NCI-H2171 treated with DMSO at 0.1 percent for 48 hours (cell line): ENCODE measurements around the gene POLA2.
"Not testable (repeated sequence)": the region's sequence is repeated elsewhere in the genome, so short reads cannot be mapped to it uniquely, and the experiment has no call there.

Source experiments
- DNase-seq: peaks from one replicate; lab custom pipeline; 2025; lab: John Stamatoyannopoulos, UW

Gene POLA2, protein sequence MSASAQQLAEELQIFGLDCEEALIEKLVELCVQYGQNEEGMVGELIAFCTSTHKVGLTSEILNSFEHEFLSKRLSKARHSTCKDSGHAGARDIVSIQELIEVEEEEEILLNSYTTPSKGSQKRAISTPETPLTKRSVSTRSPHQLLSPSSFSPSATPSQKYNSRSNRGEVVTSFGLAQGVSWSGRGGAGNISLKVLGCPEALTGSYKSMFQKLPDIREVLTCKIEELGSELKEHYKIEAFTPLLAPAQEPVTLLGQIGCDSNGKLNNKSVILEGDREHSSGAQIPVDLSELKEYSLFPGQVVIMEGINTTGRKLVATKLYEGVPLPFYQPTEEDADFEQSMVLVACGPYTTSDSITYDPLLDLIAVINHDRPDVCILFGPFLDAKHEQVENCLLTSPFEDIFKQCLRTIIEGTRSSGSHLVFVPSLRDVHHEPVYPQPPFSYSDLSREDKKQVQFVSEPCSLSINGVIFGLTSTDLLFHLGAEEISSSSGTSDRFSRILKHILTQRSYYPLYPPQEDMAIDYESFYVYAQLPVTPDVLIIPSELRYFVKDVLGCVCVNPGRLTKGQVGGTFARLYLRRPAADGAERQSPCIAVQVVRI

DNA sequence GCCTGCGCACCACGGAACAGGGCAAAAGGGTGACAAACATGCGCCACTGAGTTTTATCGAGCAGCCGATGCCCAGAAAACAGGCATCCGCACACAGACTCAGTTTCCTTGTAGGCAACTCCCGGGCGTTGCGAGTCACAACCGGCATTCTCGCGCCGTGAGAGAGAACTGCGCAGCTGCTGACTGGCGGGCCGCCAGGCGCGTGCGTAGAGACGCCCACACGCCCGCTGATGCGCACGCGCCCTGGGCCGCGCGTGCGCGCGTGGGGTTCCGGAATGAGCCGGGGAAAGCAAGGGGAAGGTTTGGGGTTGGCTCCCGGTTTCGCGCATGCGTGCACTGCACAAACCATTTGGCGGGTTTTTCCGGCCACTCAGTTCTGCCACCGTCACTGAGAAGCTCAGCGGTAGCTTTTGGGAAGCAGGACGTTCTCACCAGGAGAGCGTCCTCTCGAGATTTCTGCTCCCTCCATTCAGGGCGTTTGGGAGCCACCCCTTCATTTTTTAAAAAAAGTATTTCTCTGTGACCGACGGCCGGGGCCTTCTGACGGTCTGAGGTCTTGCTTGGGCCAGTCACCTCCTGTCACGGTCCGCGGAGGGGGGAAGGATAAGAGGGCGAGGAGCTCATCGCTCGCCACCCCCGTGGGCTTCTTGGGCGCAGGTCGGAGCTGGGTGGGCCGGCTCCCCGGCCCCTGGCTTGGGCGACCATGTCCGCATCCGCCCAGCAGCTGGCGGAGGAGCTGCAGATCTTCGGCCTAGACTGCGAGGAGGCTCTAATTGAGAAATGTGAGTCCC is at the start of gene POLA2:
POLA2 (plus strand) TSS at position 372 of the 790 bp plus-strand sequence; CDS start at position 703, 331 bp downstream.
- DNase-seq, result peak; percentile 95

DNA sequence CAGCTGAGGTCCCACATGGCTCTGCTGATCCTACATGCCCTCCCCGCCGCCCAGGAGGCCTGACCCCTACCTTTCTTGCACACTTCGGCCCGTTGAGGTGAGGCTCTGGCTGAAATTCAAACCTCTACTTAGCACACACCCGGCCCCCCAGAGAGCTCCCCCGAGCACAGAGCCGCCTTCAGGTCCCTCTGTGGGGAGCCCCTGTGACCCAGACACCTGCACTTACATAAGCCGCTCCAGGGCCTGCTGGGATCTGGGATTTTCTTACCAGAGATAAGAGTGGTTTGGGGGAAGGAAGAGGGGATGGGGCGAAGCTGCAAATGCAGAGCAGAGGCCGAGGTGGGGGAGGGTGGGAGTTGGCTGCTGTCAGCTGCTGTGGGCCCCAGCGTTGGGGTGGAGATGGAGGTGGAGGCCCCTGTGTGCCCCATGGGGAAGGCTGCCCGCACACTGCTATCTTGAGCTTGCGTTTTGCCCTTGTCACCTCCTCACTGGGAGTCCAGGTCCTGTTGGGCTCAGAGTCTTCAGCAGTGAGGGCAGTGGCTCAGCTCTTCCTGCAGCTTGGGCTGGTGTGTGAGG is 49.4 kb upstream of the POLA2 start:
- DNase-seq, result no peak

DNA sequence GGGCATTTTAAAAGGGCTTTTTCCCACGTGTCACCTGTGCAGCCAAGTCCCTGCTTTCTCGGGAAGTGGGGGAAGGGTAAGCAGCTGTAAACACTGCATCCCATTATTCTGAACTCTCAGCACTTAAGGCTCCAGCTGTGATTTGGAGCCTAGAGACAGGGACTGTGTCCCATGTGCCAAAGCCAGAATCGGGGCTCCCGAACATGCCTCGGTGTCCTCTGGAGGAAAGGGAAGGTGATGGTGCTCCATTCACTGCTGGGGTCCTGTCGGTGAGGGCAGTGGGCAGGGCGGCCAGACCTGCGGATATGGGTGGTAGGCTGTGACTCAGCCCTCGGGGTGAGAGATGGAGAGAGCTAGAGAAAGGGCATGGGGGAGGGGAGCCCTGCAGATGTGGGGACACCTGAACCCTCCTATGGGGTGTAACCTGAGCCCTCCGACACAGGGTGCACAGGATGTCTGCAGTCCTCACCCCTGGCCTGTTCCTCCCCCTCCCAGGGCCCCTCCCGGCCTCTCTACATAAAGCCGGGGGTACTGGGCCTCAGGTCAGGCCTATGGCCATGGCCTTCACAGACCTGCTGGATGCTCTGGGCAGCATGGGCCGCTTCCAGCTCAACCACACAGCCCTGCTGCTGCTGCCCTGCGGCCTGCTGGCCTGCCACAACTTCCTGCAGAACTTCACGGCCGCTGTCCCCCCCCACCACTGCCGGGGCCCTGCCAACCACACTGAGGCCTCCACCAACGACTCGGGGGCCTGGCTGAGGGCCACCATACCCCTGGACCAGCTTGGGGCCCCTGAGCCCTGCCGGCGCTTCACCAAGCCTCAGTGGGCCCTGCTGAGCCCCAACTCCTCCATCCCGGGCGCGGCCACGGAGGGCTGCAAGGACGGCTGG is 48.2 kb upstream of the POLA2 start:
- peak; percentile 68 for DNase-seq

DNA sequence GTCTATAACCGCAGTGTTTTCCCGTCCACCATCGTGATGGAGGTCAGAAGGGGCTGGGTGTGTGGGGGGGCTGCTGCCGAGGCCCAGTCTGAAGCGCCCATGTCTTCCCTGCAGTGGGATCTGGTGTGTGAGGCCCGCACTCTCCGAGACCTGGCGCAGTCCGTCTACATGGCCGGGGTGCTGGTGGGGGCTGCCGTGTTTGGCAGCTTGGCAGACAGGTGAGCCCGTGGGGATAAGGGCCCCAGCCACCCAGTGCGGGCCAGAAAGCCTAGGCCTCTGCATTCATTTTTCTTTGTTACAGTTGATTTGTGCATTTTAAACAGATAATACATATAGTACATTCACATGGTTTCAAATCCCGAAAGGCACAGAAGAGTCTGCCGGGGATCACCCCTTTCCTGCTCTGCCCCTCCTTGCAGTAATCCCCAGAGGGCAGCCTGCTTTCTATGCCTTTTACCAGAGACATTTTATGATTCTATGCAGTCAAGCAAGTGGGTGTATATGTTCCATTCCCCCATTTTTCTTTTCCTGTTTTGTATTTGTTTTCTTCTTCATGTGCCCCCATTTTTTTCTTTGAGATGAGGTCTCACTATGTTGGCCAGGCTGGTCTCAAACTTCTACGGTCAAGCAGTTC is 47.4 kb upstream of the POLA2 start:
- no peak for DNase-seq

DNA sequence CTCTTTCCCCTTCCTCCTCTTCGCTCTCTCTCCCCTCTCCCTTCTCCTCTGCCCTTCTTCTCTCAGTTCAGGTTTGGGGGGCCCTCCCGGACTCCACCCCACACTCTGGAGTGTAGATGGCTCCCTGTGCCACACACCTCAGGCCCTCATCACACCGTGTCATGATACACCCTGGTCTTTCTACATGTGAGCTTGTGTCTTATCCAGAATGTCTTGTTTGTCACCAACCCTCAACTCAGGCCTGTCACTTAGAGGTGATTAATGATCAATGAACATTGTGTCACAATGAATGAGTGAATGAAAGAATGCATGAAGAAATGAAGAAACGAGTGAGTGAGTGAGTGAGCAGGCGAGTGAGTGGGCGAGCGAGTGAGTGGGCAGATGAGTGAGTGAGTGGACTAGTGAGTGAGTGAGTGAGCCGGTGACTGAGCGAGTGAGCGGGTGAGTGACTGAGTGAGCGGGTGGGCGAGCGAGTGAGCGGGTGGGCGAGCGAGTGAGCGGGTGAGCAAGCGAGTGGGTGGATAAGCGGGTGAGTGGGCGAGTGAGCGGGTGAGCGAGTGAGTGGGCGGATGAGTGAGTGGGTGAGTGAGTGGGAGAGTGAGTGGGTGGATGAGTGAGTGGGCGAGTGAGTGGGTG is 46.2 kb upstream of the POLA2 start:
- no peak for DNase-seq

DNA sequence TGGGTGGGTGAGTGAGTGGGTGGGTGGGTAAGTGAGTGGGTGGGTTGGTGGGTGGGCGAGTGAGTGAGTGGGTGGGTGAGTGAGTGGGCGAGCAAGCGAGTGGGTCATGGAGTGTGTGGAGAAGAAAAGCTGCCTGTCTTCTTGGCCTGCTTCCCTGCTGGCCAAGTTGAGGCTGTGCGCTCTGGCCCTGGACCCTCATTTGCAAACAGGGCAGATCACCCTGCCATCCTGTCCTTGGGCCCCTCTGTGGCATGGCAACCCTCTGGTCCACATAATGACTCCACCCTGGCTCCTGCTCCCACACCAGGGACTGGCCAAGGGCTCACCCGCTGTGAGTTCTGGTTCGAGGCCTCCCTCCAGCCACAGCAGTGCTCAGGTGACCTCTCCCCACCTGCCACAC is 44.9 kb upstream of the POLA2 start:
- no peak for DNase-seq

DNA sequence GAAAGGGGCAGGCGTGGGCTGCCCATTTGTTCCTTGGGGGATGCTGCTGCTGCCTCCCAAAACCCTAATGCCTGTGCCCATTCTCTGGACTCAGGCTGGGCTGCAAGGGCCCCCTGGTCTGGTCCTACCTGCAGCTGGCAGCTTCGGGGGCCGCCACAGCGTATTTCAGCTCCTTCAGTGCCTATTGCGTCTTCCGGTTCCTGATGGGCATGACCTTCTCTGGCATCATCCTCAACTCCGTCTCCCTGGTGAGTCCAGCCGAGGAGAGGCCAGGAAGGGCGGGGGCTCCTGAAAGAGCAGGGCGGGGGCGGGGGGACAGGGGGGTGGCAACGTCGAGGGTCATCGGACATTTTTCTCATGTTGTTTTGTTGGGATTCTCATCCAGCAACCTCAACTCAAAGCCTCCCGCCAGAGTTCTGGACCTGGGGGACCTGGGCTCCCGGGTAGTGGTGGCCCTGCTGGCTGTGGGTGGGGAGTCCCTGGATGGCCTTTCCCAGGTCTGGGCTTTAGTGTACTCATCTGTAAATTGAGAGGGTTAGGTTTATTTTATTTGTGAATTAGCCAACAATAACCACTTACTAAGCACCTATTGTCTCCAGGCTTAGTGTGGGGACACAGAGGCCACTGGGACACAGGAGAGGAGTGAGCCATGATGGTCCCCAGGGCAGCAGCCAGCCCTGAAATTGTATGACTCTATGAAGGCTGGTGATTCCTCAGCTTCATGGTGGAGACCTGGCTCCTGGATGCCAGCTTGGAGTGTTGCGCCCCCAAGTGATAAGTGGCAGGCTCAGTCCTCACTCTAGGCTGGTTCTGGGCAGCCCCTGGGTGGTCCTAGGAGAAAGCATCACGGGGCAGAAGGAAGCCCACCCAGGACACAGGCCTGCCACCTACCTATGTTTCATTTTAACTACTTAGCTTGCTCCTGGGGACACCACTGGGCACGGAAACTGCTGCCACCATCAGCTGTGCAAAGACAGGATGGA is 44.0 kb upstream of the POLA2 start:
- no peak for DNase-seq

DNA sequence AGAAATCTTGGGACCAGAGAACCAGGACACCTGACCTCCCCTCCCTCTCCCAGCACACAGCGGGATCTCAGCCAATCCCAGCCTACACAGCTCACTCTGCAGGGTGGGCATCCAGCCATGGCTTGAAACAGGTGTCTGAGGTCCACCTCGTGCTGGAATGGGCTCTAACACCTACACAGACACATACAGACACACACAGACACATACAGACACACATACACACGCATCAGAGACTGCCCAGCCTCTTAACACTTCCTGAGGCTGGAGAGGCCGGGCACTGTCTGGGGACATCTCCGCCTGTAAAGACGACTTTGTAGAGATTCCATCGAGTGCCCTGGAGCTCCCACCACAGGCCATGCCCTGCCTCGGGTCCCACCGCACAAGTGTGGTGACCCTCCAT is 43.3 kb upstream of the POLA2 start:
- no peak for DNase-seq

DNA sequence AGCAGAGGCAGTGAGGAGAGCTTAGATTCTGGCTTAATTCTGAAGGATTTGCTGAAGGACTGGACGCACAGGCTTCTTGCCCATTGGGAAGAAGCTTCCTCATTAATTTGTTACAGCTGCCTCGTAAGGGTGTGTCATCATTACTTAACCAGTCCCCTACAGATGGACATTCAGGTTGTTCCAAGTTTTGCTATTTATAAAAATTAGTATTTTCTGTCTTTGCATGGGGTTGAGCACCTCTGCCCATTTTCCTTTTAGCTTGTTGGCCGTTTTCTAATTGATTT is 41.9 kb upstream of the POLA2 start:
- no peak for DNase-seq

DNA sequence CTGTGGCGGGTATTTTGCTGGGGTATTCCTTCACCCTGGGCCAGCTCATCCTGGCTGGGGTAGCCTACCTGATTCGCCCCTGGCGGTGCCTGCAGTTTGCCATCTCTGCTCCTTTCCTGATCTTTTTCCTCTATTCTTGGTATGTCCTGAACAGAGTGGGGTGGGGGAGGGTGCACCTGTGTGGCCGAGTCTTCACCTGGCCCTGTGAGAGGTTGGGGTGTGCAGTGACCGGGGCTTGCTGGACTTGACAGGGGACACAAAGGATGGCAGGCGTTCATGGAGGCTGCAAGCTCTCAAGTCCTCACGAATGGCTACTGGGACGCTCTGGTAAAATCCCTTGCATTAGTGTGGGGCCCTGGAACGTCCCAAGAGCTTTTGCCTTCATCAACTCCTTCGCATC is 40.7 kb upstream of the POLA2 start:
- no peak for DNase-seq

- no peak for DNase-seq
Observed at GRCh38 chr11:65223011-65223410, 38.8 kb upstream of the POLA2 start.

DNA sequence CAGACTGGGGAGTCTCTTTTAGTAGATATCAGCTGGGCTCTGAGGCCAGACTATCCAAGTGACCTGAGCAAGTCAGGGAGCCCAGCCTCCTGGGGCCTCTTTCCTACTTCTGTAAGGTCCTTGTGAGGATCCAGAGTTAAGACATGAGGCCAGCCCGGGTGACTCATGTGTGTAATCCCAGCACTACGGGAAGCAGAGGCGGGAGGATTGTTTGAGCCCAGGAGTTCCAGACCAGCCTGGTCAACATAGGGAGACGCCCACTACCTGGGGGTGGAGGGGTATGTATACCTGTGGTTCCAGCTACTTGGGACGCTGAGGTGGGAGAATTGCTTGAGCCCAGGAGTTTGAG is 36.9 kb upstream of the POLA2 start:
- no peak for DNase-seq

- no peak for DNase-seq
Observed at GRCh38 chr11:65225279-65226102, 36.3 kb upstream of the POLA2 start.

DNA sequence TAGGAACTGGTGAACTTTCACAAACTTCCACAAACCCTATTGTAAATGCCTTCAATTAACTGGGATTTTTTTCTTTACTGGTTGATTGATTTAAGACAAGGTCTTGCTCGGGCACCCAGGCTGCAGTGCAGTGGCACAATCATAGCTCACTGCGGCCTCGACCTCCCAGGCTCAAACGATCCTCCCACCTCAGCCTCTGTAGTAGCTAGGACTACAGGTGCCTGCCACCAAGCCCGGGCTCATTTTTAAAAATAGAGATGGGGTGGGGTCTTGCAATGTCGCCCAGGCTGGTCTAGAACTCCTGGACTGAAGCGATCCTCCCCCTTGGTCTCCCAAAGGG is 35.7 kb upstream of the POLA2 start:
- no peak for DNase-seq

DNA sequence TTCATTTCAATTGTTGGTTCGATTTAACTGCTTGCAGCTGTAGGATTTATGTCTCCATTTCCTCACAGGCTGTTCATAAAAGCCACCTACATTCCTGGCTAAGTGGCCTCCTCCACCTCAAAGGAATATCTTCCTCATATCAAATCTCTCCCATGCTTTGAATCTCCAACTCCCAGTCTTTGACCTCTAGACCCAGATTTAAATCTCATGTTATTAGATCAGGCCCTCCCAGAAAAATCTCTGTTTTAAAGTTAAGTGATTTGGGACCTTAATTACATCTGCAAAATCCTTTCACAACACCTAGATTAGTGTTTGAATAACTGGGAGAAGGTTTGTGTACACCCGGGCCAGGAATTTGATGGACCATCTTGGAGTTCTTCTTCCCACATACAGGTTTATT is 33.9 kb upstream of the POLA2 start:
- no peak for DNase-seq

- DNase-seq, result no peak
Observed at GRCh38 chr11:65236194-65237059, 25.3 kb upstream of the POLA2 start.

GRCh38 chr11:65238302-65238701 is 23.5 kb upstream of the POLA2 start:
- not testable (repeated sequence) for DNase-seq

- no peak for DNase-seq
Observed at GRCh38 chr11:65241134-65241533, 20.6 kb upstream of the POLA2 start.
